Keratinocyte (primary cell): ENCODE results near the gene NDUFV1.

ENCODE experiments used
- CTCF ChIP-seq, 3 experiments: IDR thresholded peaks in 1 of 3; conservative IDR thresholded peaks in 1 of 3; optimal IDR thresholded peaks in 1 of 3; 2 replicates in 2 of 3; 3 replicates in 1 of 3; pipeline versions ENCODE3 to v1.5.1; 2011; ENCODE audit warnings: low read length in 3 of 3, mild to moderate bottlenecking in 3 of 3, moderate library complexity in 2 of 3, control low read depth in 1 of 3, inconsistent platforms in 1 of 3; ENCODE audit not compliant: insufficient read depth in 2 of 3; ENCODE audit errors: extremely low read depth in 1 of 3
- EZH2 ChIP-seq: IDR thresholded peaks from one replicate; pipeline ENCODE4 v1.6.1; 2012; ENCODE audit warnings: inconsistent platforms, mild to moderate bottlenecking, low read length, moderate library complexity

- TF ChIP-seq CTCF (optimal IDR thresholded peaks at IDR 0.05 in 1 of 3, IDR thresholded peaks at IDR 0.05 in 1 of 3, conservative IDR thresholded peaks at IDR 0.05 in 1 of 3; ENCODE audit: extremely low read depth in 1 of 3, insufficient read depth in 2 of 3, low read length in 3 of 3): peak; percentile 43 to 58 (median 55)
- no peak for TF ChIP-seq EZH2
These were observed 37.3 kb downstream of the NDUFV1 start for GRCh38 chr11:67644042-67644441.
